Measurements from ENCODE around the gene ZNF587.
A peak's percentile ranks its signal among the peaks of the same experiment; 100 is the strongest.
"Not testable (repeated sequence)": the region's sequence is repeated elsewhere in the genome, so short reads cannot be mapped to it uniquely, and the experiment has no call there.

ZNF587 gene

GRCh38 chr19:57849666-57850473 lies at the start of gene ZNF587:
ZNF587 (plus strand) TSS chr19:57849859; CDS start chr19:57850039, 180 bp downstream.
- H3K4me3 ChIP-seq (ENCODE audit: low read depth, low read length): peak within 1 kb of the TSS; percentile 82

GRCh38 chr19:57800696-57801095 lies 49.0 kb upstream of the ZNF587 start:
- TF ChIP-seq CTCF (IDR thresholded peaks at IDR 0.05; ENCODE audit: low read depth, low read length): no peak
- H3K4me3 ChIP-seq (ENCODE audit: low read depth, low read length): no peak overlapping the region

- TF ChIP-seq CTCF (IDR thresholded peaks at IDR 0.05; ENCODE audit: low read depth, low read length): no peak
- H3K4me3 ChIP-seq (ENCODE audit: low read depth, low read length): no peak overlapping the region
Measured at GRCh38 chr19:57802269-57802668, 47.4 kb upstream of the ZNF587 start.

- peak overlapping the region; percentile 73 for H3K4me3 ChIP-seq (ENCODE audit: low read depth, low read length)
- TF ChIP-seq CTCF (IDR thresholded peaks at IDR 0.05; ENCODE audit: low read depth, low read length): no peak
Measured at GRCh38 chr19:57803265-57803593, 46.4 kb upstream of the ZNF587 start.

- no peak for TF ChIP-seq CTCF (IDR thresholded peaks at IDR 0.05; ENCODE audit: low read depth, low read length)
- H3K4me3 ChIP-seq (ENCODE audit: low read depth, low read length): peak overlapping the region; percentile 73
Measured at GRCh38 chr19:57803594-57804325, 45.9 kb upstream of the ZNF587 start.

GRCh38 chr19:57807541-57807940 lies 42.1 kb upstream of the ZNF587 start:
- no peak for TF ChIP-seq CTCF (IDR thresholded peaks at IDR 0.05; ENCODE audit: low read depth, low read length)
- no peak overlapping the region for H3K4me3 ChIP-seq (ENCODE audit: low read depth, low read length)

- not testable (repeated sequence) for H3K4me3 ChIP-seq (ENCODE audit: low read depth, low read length)
Measured at GRCh38 chr19:57810410-57811295, 39.0 kb upstream of the ZNF587 start.

- TF ChIP-seq CTCF (IDR thresholded peaks at IDR 0.05; ENCODE audit: low read depth, low read length): no peak
- no peak overlapping the region for H3K4me3 ChIP-seq (ENCODE audit: low read depth, low read length)
Measured at GRCh38 chr19:57812226-57812625, 37.4 kb upstream of the ZNF587 start.

- H3K4me3 ChIP-seq (ENCODE audit: low read depth, low read length): not testable (repeated sequence)
Measured at GRCh38 chr19:57812975-57813820, 36.5 kb upstream of the ZNF587 start.

All from WI38 (cell line).